K562 (cell line): ENCODE results near the gene CNOT2. TPM values are rescaled to one million over a fixed set of nuclear protein-coding genes. Genes with fewer than 3 reads are reported as not detected.

Experiments
- ATAC-seq: fragments of 200-7000 bp; cut with Tn5 transposase; 3 replicates; pipeline ENCODE4 v1.9.1; 2020; ENCODE audit warnings: moderate library complexity
- BruUV-seq: library from RNA; stranded (reverse); fragments of 400-500 nt; replicated peaks from 2 replicates; lab custom pipeline; 2021; lab: Mats Ljungman, UMichigan
- CTCF ChIA-PET: fragments of 300-600 bp; formaldehyde crosslinking; extraction: SDS; loops from one replicate; lab custom pipeline; 2021; ENCODE audit warnings: low intra/inter-chr PET ratio; lab: Yijun Ruan, JAX
- POLR2A ChIA-PET: fragments of 300-600, 350-650 bp; sonication (Branson Sonifier 250); formaldehyde crosslinking; extraction: SDS; loops from one replicate; lab custom pipeline; 2021; ENCODE audit warnings: antibody characterized with exemption, inconsistent platforms; lab: Yijun Ruan, JAX
- DNase-seq, 4 experiments: peaks; one replicate each; pipeline versions ENCODE4 v3.0.0 to v3.0.0-alpha.2; 2011 to 2018; ENCODE audit warnings: low spot score in 3 of 4, mixed read lengths in 3 of 4; ENCODE audit errors: extremely low read depth in 1 of 4
- FAIRE-seq: peaks from 2 replicates; lab custom pipeline; 2011; peaks lifted over from hg19 to GRCh38; lab: Jason Lieb, UNC
- H2AFZ ChIP-seq: 2 replicates; pipeline ENCODE4 v1.6.0; 2011; ENCODE audit warnings: low read depth, low read length, control low read depth, inconsistent platforms
- H3K27ac ChIP-seq: fragments of 200-600 bp; 3 replicates; pipeline ENCODE4 v1.8.0; 2011; ENCODE audit warnings: low read depth, mild to moderate bottlenecking, control low read depth, inconsistent platforms, low read length, moderate library complexity, mixed read lengths; ENCODE audit errors: extremely low read depth
- H3K27me3 ChIP-seq, 2 experiments: fragments of 300-600 bp in 1 of 2; 2 replicates in 1 of 2; 3 replicates in 1 of 2; pipeline versions ENCODE4 v1.6.0 to v1.8.0; 2011; ENCODE audit warnings: inconsistent platforms in 2 of 2, low read length in 2 of 2, mild to moderate bottlenecking in 1 of 2, mixed read lengths in 1 of 2, moderate library complexity in 1 of 2; ENCODE audit not compliant: control insufficient read depth in 2 of 2, insufficient read depth in 2 of 2
- H3K36me3 ChIP-seq: fragments of 300-600 bp; 3 replicates; pipeline ENCODE4 v1.8.0; 2011; ENCODE audit warnings: mild to moderate bottlenecking, low read length, inconsistent platforms; ENCODE audit not compliant: control insufficient read depth, insufficient read depth
- H3K4me1 ChIP-seq, 2 experiments: fragments of 200-600 bp in 1 of 2; replicated peaks in 1 of 2; 2 replicates in 1 of 2; 3 replicates in 1 of 2; pipeline versions ENCODE4 v1.5.1 to v1.8.0; 2011; ENCODE audit warnings: inconsistent platforms in 2 of 2, low read length in 2 of 2, mild to moderate bottlenecking in 1 of 2, mixed read lengths in 1 of 2, moderate library complexity in 1 of 2; ENCODE audit not compliant: control insufficient read depth in 2 of 2, insufficient read depth in 2 of 2
- H3K4me2 ChIP-seq: 2 replicates; pipeline ENCODE4 v1.6.1; 2011; ENCODE audit warnings: low read length, control low read depth, inconsistent platforms, mixed read lengths; ENCODE audit not compliant: insufficient read depth
- H3K4me3 ChIP-seq: fragments of 200-600 bp; sonication (generic), shearing (Covaris generic); 2 replicates; pipeline ENCODE4 v1.5.1; 2016; ENCODE audit warnings: control low read depth, inconsistent platforms
- H3K79me2 ChIP-seq: fragments of 200-600 bp; 3 replicates; pipeline ENCODE4 v1.8.0; 2011; ENCODE audit warnings: low read length, inconsistent platforms; ENCODE audit not compliant: control insufficient read depth, insufficient read depth
- H3K9ac ChIP-seq, 2 experiments: 2 replicates each; pipeline versions ENCODE4 v1.6.0 to v1.6.1; 2011; ENCODE audit warnings: low read depth in 2 of 2, low read length in 2 of 2, control low read depth in 1 of 2, inconsistent platforms in 1 of 2, mild to moderate bottlenecking in 1 of 2, mixed read lengths in 1 of 2; ENCODE audit not compliant: insufficient read depth in 1 of 2
- H3K9me1 ChIP-seq: one replicate; pipeline ENCODE4 v1.6.0; 2011; ENCODE audit warnings: inconsistent platforms, mild to moderate bottlenecking, low read length, moderate library complexity; ENCODE audit not compliant: control insufficient read depth, insufficient read depth
- H3K9me3 ChIP-seq: replicated peaks from 2 replicates; pipeline ENCODE4 v1.5.1; 2011; ENCODE audit warnings: low read depth, low read length, inconsistent platforms; ENCODE audit not compliant: control insufficient read depth, insufficient read depth
- H4K20me1 ChIP-seq: replicated peaks from 2 replicates; pipeline ENCODE4 v1.6.1; 2011; ENCODE audit warnings: low read length, inconsistent platforms, mixed read lengths; ENCODE audit not compliant: control insufficient read depth, insufficient read depth
- CHD2 ChIP-seq: IDR thresholded peaks from 2 replicates; pipeline ENCODE4 v1.6.1; 2011; ENCODE audit warnings: low read depth, low read length
- DIDO1 ChIP-seq: fragments of 450-650 bp; IDR thresholded peaks from 2 replicates; pipeline ENCODE4 v1.6.1; 2016; ENCODE audit warnings: low read depth, missing biosample characterization, missing genetic modification characterization
- PYGO2 ChIP-seq: fragments of 450-650 bp; IDR thresholded peaks from 2 replicates; pipeline ENCODE4 v1.6.1; 2016; ENCODE audit warnings: mild to moderate bottlenecking, missing genetic modification characterization, moderate library complexity, missing compliant biosample characterization
- RBFOX2 ChIP-seq: fragments of 200-400 bp; formaldehyde crosslinking; IDR thresholded peaks from 2 replicates; pipeline ENCODE4 v1.6.1; 2017; ENCODE audit warnings: low read depth, mild to moderate bottlenecking, low read length, moderate library complexity
- SP2 ChIP-seq: IDR thresholded peaks from 2 replicates; pipeline ENCODE4 v1.6.1; 2011; ENCODE audit warnings: mild to moderate bottlenecking, low read depth, low read length, moderate library complexity; ENCODE audit not compliant: poor library complexity, severe bottlenecking; ENCODE audit errors: extremely low read depth
- SRSF9 ChIP-seq: fragments of 200-400 bp; formaldehyde crosslinking; IDR thresholded peaks from 2 replicates; pipeline ENCODE4 v1.6.1; 2017; ENCODE audit warnings: low read depth, low read length, borderline replicate concordance
- ZNF511 ChIP-seq: sonication (generic); formaldehyde crosslinking; IDR thresholded peaks from 2 replicates; pipeline ENCODE4 v1.8.0; 2022; ENCODE audit warnings: mild to moderate bottlenecking, missing genetic modification reagents
- ZNF586 ChIP-seq: fragments of 450-650 bp; formaldehyde crosslinking; conservative IDR thresholded peaks from 2 replicates; pipeline ENCODE4 v1.4.0; 2020; ENCODE audit warnings: mild to moderate bottlenecking, moderate library complexity
- in situ Hi-C: fragments of 300-500 bp; cut with MboI; formaldehyde crosslinking; loops from 4 replicates; pipeline ENCODE4 v1.15.0; 2018; ENCODE audit warnings: inconsistent platforms, mixed read lengths
- intact Hi-C: fragments of 100-400 bp; cut with micrococcal nuclease; formaldehyde crosslinking; loops from 2 replicates; pipeline ENCODE4 v1.14.2; 2022
- polyA plus RNA-seq, 8 experiments: library from polyadenylated mRNA; depleted of rRNA in 4 of 8; stranded (reverse) in 5 of 8; unstranded in 3 of 8; fragments of >200 nt; fragmentation: Nextera tagmentation in 2 of 8; fragmentation: Illumina TruSeq in 1 of 8; extraction: Ambion mirVana in 2 of 8; extraction: Trizol in 1 of 8; gene quantifications; 2 replicates each; pipeline versions ENCODE4 v1.2.1 to v1.2.3, GENCODE V29; 2011 to 2014; ENCODE audit warnings: inconsistent platforms in 1 of 8, missing spikeins in 1 of 8
- total RNA-seq, 7 experiments: library from RNA; depleted of rRNA in 6 of 7; stranded (reverse); fragments of >200 nt in 6 of 7; fragmentation: Illumina TruSeq in 2 of 7; extraction: Trizol in 2 of 7; gene quantifications; 2 replicates each; pipeline versions ENCODE4 v1.2.1 to v1.2.3, GENCODE V29; 2011 to 2021; ENCODE audit warnings: low replicate concordance in 1 of 7
- TF ChIP-seq, protein P1 (sequence below): sonication (generic); formaldehyde crosslinking; IDR thresholded peaks from 2 replicates; pipeline ENCODE4 v1.8.1; 2023; ENCODE audit warnings: mild to moderate bottlenecking, missing genetic modification reagents
- TF ChIP-seq, protein P2 (sequence below), 2 experiments: IDR thresholded peaks; 2 replicates each; pipeline ENCODE4 v1.6.1; 2012; ENCODE audit warnings: improper control_type of control experiment in 2 of 2, low read depth in 2 of 2, low read length in 2 of 2, borderline replicate concordance in 1 of 2
- TF ChIP-seq, protein P3 (sequence below), 2 experiments: fragments of 450-650 bp in 1 of 2; IDR thresholded peaks; 2 replicates each; pipeline ENCODE4 v1.6.1; 2011 to 2017; ENCODE audit warnings: low read depth in 2 of 2, antibody characterized with exemption in 1 of 2, borderline replicate concordance in 1 of 2, low read length in 1 of 2, mild to moderate bottlenecking in 1 of 2, mixed read lengths in 1 of 2; ENCODE audit not compliant: control insufficient read depth in 1 of 2

CNOT2 gene
- total and polyA plus RNA-seq, 9 of the 15 experiments (the other 6 are each of a cell fraction or from before 2014, with no cell fraction given), result 43.6 to 119 (median 84.4) TPM

GRCh38 chr12:70393787-70394499 lies 150.7 kb downstream of the CNOT2 start (continued):
- TF ChIP-seq, protein P1, sequence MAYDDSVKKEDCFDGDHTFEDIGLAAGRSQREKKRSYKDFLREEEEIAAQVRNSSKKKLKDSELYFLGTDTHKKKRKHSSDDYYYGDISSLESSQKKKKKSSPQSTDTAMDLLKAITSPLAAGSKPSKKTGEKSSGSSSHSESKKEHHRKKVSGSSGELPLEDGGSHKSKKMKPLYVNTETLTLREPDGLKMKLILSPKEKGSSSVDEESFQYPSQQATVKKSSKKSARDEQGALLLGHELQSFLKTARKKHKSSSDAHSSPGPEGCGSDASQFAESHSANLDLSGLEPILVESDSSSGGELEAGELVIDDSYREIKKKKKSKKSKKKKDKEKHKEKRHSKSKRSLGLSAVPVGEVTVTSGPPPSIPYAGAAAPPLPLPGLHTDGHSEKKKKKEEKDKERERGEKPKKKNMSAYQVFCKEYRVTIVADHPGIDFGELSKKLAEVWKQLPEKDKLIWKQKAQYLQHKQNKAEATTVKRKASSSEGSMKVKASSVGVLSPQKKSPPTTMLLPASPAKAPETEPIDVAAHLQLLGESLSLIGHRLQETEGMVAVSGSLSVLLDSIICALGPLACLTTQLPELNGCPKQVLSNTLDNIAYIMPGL, result no peak
- TF ChIP-seq, protein P2, sequence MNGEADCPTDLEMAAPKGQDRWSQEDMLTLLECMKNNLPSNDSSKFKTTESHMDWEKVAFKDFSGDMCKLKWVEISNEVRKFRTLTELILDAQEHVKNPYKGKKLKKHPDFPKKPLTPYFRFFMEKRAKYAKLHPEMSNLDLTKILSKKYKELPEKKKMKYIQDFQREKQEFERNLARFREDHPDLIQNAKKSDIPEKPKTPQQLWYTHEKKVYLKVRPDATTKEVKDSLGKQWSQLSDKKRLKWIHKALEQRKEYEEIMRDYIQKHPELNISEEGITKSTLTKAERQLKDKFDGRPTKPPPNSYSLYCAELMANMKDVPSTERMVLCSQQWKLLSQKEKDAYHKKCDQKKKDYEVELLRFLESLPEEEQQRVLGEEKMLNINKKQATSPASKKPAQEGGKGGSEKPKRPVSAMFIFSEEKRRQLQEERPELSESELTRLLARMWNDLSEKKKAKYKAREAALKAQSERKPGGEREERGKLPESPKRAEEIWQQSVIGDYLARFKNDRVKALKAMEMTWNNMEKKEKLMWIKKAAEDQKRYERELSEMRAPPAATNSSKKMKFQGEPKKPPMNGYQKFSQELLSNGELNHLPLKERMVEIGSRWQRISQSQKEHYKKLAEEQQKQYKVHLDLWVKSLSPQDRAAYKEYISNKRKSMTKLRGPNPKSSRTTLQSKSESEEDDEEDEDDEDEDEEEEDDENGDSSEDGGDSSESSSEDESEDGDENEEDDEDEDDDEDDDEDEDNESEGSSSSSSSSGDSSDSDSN (IDR thresholded peaks at IDR 0.05; ENCODE audit: borderline replicate concordance in 1 of 2, low read depth in 2 of 2, low read length in 2 of 2), result no peak

DNA sequence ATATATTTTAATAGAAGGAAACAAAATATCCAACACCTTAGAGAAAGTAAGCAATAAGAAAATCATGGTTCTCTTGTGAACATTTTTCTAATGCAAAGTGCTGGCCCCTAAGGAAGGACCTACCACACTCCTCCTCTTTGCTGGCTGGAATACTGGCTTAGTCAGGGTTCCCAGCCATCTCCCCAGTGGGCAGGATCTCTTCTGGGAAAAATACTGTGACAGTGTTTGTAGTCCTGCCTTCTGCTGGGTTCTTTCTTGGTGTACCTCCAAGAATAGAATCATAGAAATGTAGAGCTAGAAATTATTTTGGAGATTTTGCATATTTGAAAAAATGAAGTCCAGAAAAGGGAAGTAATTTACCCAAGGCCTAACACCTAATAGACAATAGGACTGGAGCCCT lies 154.8 kb downstream of the CNOT2 start:
- Histone ChIP-seq H4K20me1 (no peaks in the 10 kb centered on the region; the same call in 1 of the 2 replicates), H3K27me3 (no peaks in the 10 kb centered on the region), H3K27ac (no peak overlapping the region), H3K4me3 (no peak overlapping the region), H3K36me3 (no peaks in the 10 kb centered on the region), H3K4me1 (no peaks in the 10 kb centered on the region), H3K9ac (no peak overlapping the region), H3K4me2 (no peak overlapping the region), H3K9me1 (no peaks in the 10 kb centered on the region), H3K79me2 (no peaks in the 10 kb centered on the region), H2AFZ (no peak overlapping the region), H3K9me3 (no peaks in the 10 kb centered on the region)
- CTCF ChIA-PET, result no interaction called here
- TF ChIP-seq PYGO2 (tag), result no peak
- no peak for TF ChIP-seq RBFOX2
- TF ChIP-seq, protein P3, sequence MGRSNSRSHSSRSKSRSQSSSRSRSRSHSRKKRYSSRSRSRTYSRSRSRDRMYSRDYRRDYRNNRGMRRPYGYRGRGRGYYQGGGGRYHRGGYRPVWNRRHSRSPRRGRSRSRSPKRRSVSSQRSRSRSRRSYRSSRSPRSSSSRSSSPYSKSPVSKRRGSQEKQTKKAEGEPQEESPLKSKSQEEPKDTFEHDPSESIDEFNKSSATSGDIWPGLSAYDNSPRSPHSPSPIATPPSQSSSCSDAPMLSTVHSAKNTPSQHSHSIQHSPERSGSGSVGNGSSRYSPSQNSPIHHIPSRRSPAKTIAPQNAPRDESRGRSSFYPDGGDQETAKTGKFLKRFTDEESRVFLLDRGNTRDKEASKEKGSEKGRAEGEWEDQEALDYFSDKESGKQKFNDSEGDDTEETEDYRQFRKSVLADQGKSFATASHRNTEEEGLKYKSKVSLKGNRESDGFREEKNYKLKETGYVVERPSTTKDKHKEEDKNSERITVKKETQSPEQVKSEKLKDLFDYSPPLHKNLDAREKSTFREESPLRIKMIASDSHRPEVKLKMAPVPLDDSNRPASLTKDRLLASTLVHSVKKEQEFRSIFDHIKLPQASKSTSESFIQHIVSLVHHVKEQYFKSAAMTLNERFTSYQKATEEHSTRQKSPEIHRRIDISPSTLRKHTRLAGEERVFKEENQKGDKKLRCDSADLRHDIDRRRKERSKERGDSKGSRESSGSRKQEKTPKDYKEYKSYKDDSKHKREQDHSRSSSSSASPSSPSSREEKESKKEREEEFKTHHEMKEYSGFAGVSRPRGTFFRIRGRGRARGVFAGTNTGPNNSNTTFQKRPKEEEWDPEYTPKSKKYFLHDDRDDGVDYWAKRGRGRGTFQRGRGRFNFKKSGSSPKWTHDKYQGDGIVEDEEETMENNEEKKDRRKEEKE (IDR thresholded peaks at IDR 0.05; ENCODE audit: borderline replicate concordance in 1 of 2, control insufficient read depth in 1 of 2, low read depth in 2 of 2, low read length in 1 of 2), result no peak
- no peak for TF ChIP-seq CHD2
- TF ChIP-seq SP2, result no peak
- no peak for TF ChIP-seq ZNF586 (CRISPR knock-in tag)
- TF ChIP-seq DIDO1, result no peak
- no peak for TF ChIP-seq ZNF511 (CRISPR knock-in tag)
- TF ChIP-seq SRSF9, result no peak
- FAIRE-seq (no peak), ATAC-seq (no peak), DNase-seq (no peak)
- in situ Hi-C loops (no loop called here), intact Hi-C loops (no loop called here)
- POLR2A ChIA-PET, result no interaction called here
- no TSS peak for BruUV-seq
